ENCODE measurements around the gene AAGAB.

- TF ChIP-seq CTCF (conservative IDR thresholded peaks at IDR 0.05) (no peak), ZFX (IDR thresholded peaks at IDR 0.05) (no peak)
Observed at GRCh38 chr15:67186688-67187087, 67.8 kb downstream of the AAGAB start.

Data from C4-2B (cell line).